Uterus (tissue), 2 donors: ENCODE data around the gene EEF1B2.

ENCODE experiments used
- POLR2A ChIP-seq, 2 donors: fragments of 450-650 bp; IDR thresholded peaks; one replicate each; pipeline ENCODE4 v1.6.1; 2016; ENCODE audit warnings: antibody characterized with exemption in 2 of 2, mild to moderate bottlenecking in 1 of 2, moderate library complexity in 1 of 2
- TF ChIP-seq, protein P1 (sequence below), 4 experiments: fragments of 200-600 bp in 2 of 4; fragments of 450-650 bp in 2 of 4; sonication (generic) in 2 of 4; IDR thresholded peaks; one replicate each; pipeline ENCODE4 v1.5.1; 2016 to 2019; ENCODE audit warnings: antibody characterized with exemption in 4 of 4, mild to moderate bottlenecking in 2 of 4, moderate library complexity in 1 of 4

DNA sequence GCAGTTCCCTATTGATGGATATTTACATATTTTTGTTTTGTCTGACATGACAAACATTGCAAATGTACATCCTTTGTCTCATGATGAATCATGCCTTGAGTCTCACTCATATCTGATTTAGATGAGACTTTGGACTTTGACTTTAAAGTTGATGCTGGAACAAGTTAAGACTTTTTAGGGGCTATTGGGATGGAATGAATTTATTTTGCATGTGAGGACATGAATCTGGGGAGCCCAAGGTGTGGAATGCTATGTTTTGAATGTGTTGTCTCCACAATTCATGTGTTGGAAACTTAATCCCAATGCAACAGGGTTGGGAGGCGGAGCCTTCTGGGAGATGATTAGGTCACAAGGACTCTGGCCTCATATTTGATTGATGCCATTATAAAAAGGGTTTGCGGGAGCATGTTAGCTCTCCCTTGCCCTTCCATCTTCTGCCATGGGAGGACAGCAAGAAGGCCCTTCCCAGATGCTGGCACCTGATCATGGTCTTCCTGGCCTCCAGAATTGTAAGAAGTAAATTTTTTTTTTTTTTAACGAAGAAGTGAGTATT is 44.6 kb upstream of the EEF1B2 start:
- TF ChIP-seq, protein P1, sequence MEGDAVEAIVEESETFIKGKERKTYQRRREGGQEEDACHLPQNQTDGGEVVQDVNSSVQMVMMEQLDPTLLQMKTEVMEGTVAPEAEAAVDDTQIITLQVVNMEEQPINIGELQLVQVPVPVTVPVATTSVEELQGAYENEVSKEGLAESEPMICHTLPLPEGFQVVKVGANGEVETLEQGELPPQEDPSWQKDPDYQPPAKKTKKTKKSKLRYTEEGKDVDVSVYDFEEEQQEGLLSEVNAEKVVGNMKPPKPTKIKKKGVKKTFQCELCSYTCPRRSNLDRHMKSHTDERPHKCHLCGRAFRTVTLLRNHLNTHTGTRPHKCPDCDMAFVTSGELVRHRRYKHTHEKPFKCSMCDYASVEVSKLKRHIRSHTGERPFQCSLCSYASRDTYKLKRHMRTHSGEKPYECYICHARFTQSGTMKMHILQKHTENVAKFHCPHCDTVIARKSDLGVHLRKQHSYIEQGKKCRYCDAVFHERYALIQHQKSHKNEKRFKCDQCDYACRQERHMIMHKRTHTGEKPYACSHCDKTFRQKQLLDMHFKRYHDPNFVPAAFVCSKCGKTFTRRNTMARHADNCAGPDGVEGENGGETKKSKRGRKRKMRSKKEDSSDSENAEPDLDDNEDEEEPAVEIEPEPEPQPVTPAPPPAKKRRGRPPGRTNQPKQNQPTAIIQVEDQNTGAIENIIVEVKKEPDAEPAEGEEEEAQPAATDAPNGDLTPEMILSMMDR (IDR thresholded peaks at IDR 0.05) = no peak
- TF ChIP-seq POLR2A (IDR thresholded peaks at IDR 0.05) = no peak
